IMR-90 (cell line): ENCODE data around the gene RASGRF1. TPM values are rescaled to one million over a fixed set of nuclear protein-coding genes. Genes with fewer than 3 reads are reported as not detected.

Experiments
- ATAC-seq: fragments of 200-7000 bp; cut with Tn5 transposase; 2 replicates; pipeline ENCODE4 v1.9.1; 2020; ENCODE audit warnings: low read depth, mild to moderate bottlenecking, moderate library complexity
- BruUV-seq: library from RNA; stranded (reverse); fragments of 400-500 nt; replicated peaks from 2 replicates; lab custom pipeline; 2021; lab: Mats Ljungman, UMichigan
- CTCF ChIA-PET: fragments of 300-600 bp; formaldehyde crosslinking; extraction: SDS; loops from one replicate; lab custom pipeline; 2021; ENCODE audit warnings: antibody characterized with exemption; lab: Yijun Ruan, JAX
- POLR2A ChIA-PET: fragments of 300-600 bp; sonication (Branson Sonifier 250); formaldehyde crosslinking; loops from one replicate; lab custom pipeline; 2022; ENCODE audit warnings: antibody characterized with exemption; ENCODE audit not compliant: unreplicated experiment; lab: Charles Lee
- DNase-seq: peaks from one replicate; pipeline ENCODE4 v3.0.0; 2013
- H2AFZ ChIP-seq: replicated peaks from 2 replicates; pipeline ENCODE3; 2013; ENCODE audit warnings: low read length, mild to moderate bottlenecking; ENCODE audit not compliant: poor library complexity
- H2AK5ac ChIP-seq: 2 replicates; pipeline ENCODE4 v1.6.1; 2013; ENCODE audit warnings: low read depth, low read length, inconsistent platforms
- H2AK9ac ChIP-seq: replicated peaks from 2 replicates; pipeline ENCODE3; 2013; ENCODE audit warnings: mild to moderate bottlenecking, low read depth, low read length, moderate library complexity; ENCODE audit not compliant: poor library complexity
- H2BK120ac ChIP-seq: 2 replicates; pipeline ENCODE4 v1.6.1; 2013; ENCODE audit warnings: low read depth, low read length, inconsistent platforms
- H2BK15ac ChIP-seq: 3 replicates; pipeline ENCODE4 v1.6.1; 2013; ENCODE audit warnings: low read depth, low read length, inconsistent platforms
- H2BK20ac ChIP-seq: 2 replicates; pipeline ENCODE4 v1.6.1; 2013; ENCODE audit warnings: low read depth, mild to moderate bottlenecking, inconsistent platforms, low read length, moderate library complexity
- H2BK5ac ChIP-seq: 2 replicates; pipeline ENCODE4 v1.6.1; 2013; ENCODE audit warnings: mild to moderate bottlenecking, low read depth, low read length, inconsistent platforms; ENCODE audit not compliant: poor library complexity, severe bottlenecking
- H3K14ac ChIP-seq: replicated peaks from 2 replicates; pipeline ENCODE4 v1.6.1; 2013; ENCODE audit warnings: low read depth, low read length, inconsistent platforms
- H3K18ac ChIP-seq: 2 replicates; pipeline ENCODE4 v1.6.1; 2013; ENCODE audit warnings: low read depth, low read length, control low read depth
- H3K23ac ChIP-seq: 2 replicates; pipeline ENCODE4 v1.6.1; 2013; ENCODE audit warnings: low read depth, low read length, inconsistent platforms
- H3K27ac ChIP-seq: 2 replicates; pipeline ENCODE4 v1.5.1; 2013; ENCODE audit warnings: mild to moderate bottlenecking, control low read depth, low read length; ENCODE audit not compliant: insufficient read depth
- H3K27me3 ChIP-seq: 2 replicates; pipeline ENCODE4 v1.6.1; 2013; ENCODE audit warnings: low read length; ENCODE audit not compliant: control insufficient read depth, insufficient read depth
- H3K36me3 ChIP-seq: 2 replicates; pipeline ENCODE4 v1.6.1; 2013; ENCODE audit warnings: low read length, mixed read lengths; ENCODE audit not compliant: control insufficient read depth, insufficient read depth
- H3K4ac ChIP-seq: 2 replicates; pipeline ENCODE4 v1.6.1; 2013; ENCODE audit warnings: low read depth, low read length, inconsistent platforms
- H3K4me1 ChIP-seq: 2 replicates; pipeline ENCODE4 v1.6.1; 2013; ENCODE audit warnings: low read length, mixed read lengths; ENCODE audit not compliant: control insufficient read depth, insufficient read depth
- H3K4me2 ChIP-seq: 2 replicates; pipeline ENCODE4 v1.6.1; 2013; ENCODE audit warnings: low read depth, mild to moderate bottlenecking, control low read depth, low read length, moderate library complexity
- H3K4me3 ChIP-seq: 2 replicates; pipeline ENCODE4 v1.5.1; 2013; ENCODE audit warnings: low read depth, mild to moderate bottlenecking, control low read depth, low read length, moderate library complexity; ENCODE audit not compliant: insufficient read depth
- H3K56ac ChIP-seq: 2 replicates; pipeline ENCODE4 v1.6.1; 2013; ENCODE audit warnings: low read length, inconsistent platforms; ENCODE audit not compliant: insufficient read depth; ENCODE audit errors: extremely low read depth
- H3K79me1 ChIP-seq, 2 experiments: 2 replicates each; pipeline ENCODE4 v1.6.1; 2013; ENCODE audit warnings: low read length in 2 of 2, inconsistent platforms in 1 of 2, low read depth in 1 of 2
- H3K9ac ChIP-seq: 2 replicates; pipeline ENCODE4 v1.6.1; 2013; ENCODE audit warnings: low read depth, low read length, control low read depth
- H3K9me1 ChIP-seq: 2 replicates; pipeline ENCODE4 v1.6.1; 2013; ENCODE audit warnings: low read length, inconsistent platforms; ENCODE audit not compliant: insufficient read depth
- H3K9me3 ChIP-seq: 2 replicates; pipeline ENCODE4 v1.6.1; 2013; ENCODE audit warnings: low read length; ENCODE audit not compliant: control insufficient read depth, insufficient read depth
- H4K20me1 ChIP-seq: 2 replicates; pipeline ENCODE4 v1.6.1; 2013; ENCODE audit warnings: low read length, inconsistent platforms; ENCODE audit not compliant: insufficient read depth
- H4K5ac ChIP-seq: 2 replicates; pipeline ENCODE4 v1.6.1; 2013; ENCODE audit warnings: mild to moderate bottlenecking, low read depth, low read length, control low read depth
- H4K8ac ChIP-seq, 2 experiments: 2 replicates each; pipeline ENCODE4 v1.6.1; 2013; ENCODE audit warnings: low read depth in 2 of 2, low read length in 2 of 2, control low read depth in 1 of 2, inconsistent platforms in 1 of 2
- H4K91ac ChIP-seq: 2 replicates; pipeline ENCODE4 v1.6.1; 2013; ENCODE audit warnings: low read depth, low read length, inconsistent platforms; ENCODE audit not compliant: insufficient read depth
- BHLHE40 ChIP-seq: fragments of 150-350 bp; IDR thresholded peaks from 2 replicates; pipeline ENCODE4 v1.6.1; 2016; ENCODE audit warnings: mild to moderate bottlenecking, low read depth, low read length
- CEBPB ChIP-seq: IDR thresholded peaks from 2 replicates; pipeline ENCODE4 v1.6.1; 2012; ENCODE audit warnings: low read depth, low read length, improper control_type of control experiment
- CHD1 ChIP-seq: IDR thresholded peaks from 2 replicates; pipeline ENCODE4 v1.6.1; 2012; ENCODE audit warnings: low read depth, low read length, improper control_type of control experiment
- FOS ChIP-seq: fragments of 150-350 bp; IDR thresholded peaks from 2 replicates; pipeline ENCODE4 v1.6.1; 2016; ENCODE audit warnings: low read depth, low read length
- MAZ ChIP-seq: IDR thresholded peaks from 2 replicates; pipeline ENCODE4 v1.6.1; 2012; ENCODE audit warnings: low read depth, mild to moderate bottlenecking, low read length, improper control_type of control experiment, moderate library complexity, borderline replicate concordance
- NFE2L2 ChIP-seq: fragments of 150-350 bp; IDR thresholded peaks from 2 replicates; pipeline ENCODE4 v1.6.1; 2016; ENCODE audit warnings: low read depth, mild to moderate bottlenecking, low read length
- POLR2A ChIP-seq: IDR thresholded peaks from 2 replicates; pipeline ENCODE4 v1.6.1; 2012; ENCODE audit warnings: mild to moderate bottlenecking, low read depth, low read length
- RAD21 ChIP-seq: IDR thresholded peaks from 2 replicates; pipeline ENCODE4 v1.6.1; 2012; ENCODE audit warnings: low read length, improper control_type of control experiment
- RCOR1 ChIP-seq: IDR thresholded peaks from 2 replicates; pipeline ENCODE4 v1.6.1; 2012; ENCODE audit warnings: mild to moderate bottlenecking, low read length, improper control_type of control experiment; ENCODE audit not compliant: insufficient replicate concordance
- RFX5 ChIP-seq: IDR thresholded peaks from 2 replicates; pipeline ENCODE4 v1.8.0; 2012; ENCODE audit warnings: low read depth, mild to moderate bottlenecking, low read length, moderate library complexity
- SMC3 ChIP-seq: fragments of 150-350 bp; IDR thresholded peaks from 2 replicates; pipeline ENCODE4 v1.6.1; 2016; ENCODE audit warnings: low read depth, mild to moderate bottlenecking, antibody characterized with exemption, low read length, moderate library complexity
- USF2 ChIP-seq: fragments of 150-350 bp; IDR thresholded peaks from 2 replicates; pipeline ENCODE4 v1.6.1; 2017; ENCODE audit warnings: mild to moderate bottlenecking, antibody characterized with exemption, low read length, low read depth
- WGBS, 2 experiments: methylation state at CpG; one replicate each; pipeline versions ENCODE4 v1.1.5 to v1.1.7; 2013; ENCODE audit warnings: missing lambda C conversion rate in 2 of 2; ENCODE audit not compliant: insufficient read length in 1 of 2; ENCODE audit errors: extremely low coverage in 2 of 2; 5-methylcytosine and 5-hydroxymethylcytosine counted together
- dilution Hi-C: fragments of 300-500 bp; cut with HindIII; formaldehyde crosslinking; loops from one replicate; pipeline ENCODE4 v1.14.3; 2018; ENCODE audit warnings: low sequenced_read_pairs; ENCODE audit not compliant: unreplicated experiment
- in situ Hi-C: fragments of 300-500 bp; cut with MboI; formaldehyde crosslinking; loops from 3 replicates; pipeline ENCODE4 v1.14.3; 2019; ENCODE audit warnings: low sequenced_read_pairs, inconsistent platforms, mixed read lengths
- intact Hi-C: fragments of 100-400 bp; cut with micrococcal nuclease; formaldehyde crosslinking; loops from 2 replicates; pipeline ENCODE4 v1.10.0; 2022
- polyA plus RNA-seq, 3 experiments: library from polyadenylated mRNA; depleted of rRNA; stranded (reverse); fragments of >200 nt; gene quantifications; 2 replicates each; pipeline ENCODE4 v1.2.3, GENCODE V29; 2012; ENCODE audit warnings: low replicate concordance in 1 of 3
- total RNA-seq: library from RNA; depleted of rRNA; stranded (reverse); fragments of >200 nt; gene quantifications from 2 replicates; pipeline ENCODE4 v1.2.3, GENCODE V29; 2012
- TF ChIP-seq, protein P1 (sequence below): fragments of 150-350 bp; IDR thresholded peaks from 2 replicates; pipeline ENCODE4 v1.6.1; 2016; ENCODE audit warnings: low read depth, mild to moderate bottlenecking, low read length, moderate library complexity, borderline replicate concordance

RASGRF1 gene
- total and polyA plus RNA-seq, 2 of the 4 experiments (the other 2 are of a cell fraction): under 0.01 to 0.15 TPM

DNA sequence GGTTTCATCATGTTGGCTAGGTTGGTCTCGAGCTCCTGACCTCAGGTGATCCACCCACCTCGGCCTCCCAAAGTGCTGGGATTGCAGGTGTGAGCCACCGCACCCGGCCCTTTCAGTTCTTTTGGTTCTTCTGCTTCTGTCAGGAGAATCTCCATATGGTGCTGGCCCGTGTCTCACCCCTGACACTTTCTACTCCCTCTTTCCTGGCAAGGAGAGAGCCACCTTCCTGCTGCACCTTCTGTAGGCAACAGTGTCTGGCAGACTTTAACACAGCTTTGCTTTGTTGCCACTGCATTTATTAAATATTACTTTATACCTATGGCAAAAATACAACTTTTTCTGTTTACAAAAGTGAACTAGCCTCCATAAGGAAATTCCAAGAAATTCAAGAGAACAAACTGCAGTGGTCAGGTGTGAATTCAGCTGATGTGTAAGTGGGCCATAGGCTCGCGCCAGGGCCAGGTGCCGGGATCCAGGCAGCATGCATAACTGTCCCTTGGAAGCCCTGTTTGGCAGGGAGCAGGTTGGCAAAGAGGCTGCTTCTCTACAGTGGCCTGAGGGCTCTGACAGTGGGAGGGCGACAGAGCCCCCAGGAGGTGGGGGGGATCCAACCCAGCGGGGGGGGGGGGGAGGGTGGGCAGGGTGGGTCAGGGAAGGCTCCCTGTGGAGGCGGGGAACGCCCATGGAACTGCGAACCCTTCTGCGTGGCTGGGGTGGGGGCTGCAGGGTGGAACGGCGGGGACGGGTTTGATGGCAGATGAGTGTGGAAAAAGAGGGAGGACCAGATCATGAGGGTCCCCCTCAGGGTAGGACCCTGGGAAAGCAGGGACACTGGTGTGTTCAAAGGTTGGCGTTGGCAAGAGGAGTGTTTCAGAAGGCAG, 166.9 kb downstream of the RASGRF1 start:
- no peak overlapping the region for H3K9ac ChIP-seq

More for the DNA sequence above, 166.9 kb downstream of the RASGRF1 start:
- Histone ChIP-seq H3K4me2 (no peak overlapping the region), H3K79me1 (peaks cover 0 to 6% of the 10 kb centered on the region in 2 experiments; a peak in 1 of 4 replicates), H2BK5ac (no peak overlapping the region), H2AFZ (no peak overlapping the region), H2AK5ac (no peak overlapping the region), H3K56ac (no peak overlapping the region), H3K9me3 (no peaks in the 10 kb centered on the region), H2BK15ac (no peak overlapping the region), H4K91ac (no peak overlapping the region), H3K27me3 (no peaks in the 10 kb centered on the region), H3K14ac (no peak overlapping the region), H4K5ac (no peak overlapping the region), H3K4me3 (no peak overlapping the region), H3K23ac (no peak overlapping the region), H3K36me3 (peaks cover 48% of the 10 kb centered on the region), H3K4me1 (no peaks in the 10 kb centered on the region), H4K8ac (no peak overlapping the region), H2BK20ac (no peak overlapping the region), H3K27ac (no peak overlapping the region), H2BK120ac (no peak overlapping the region), H2AK9ac (no peak overlapping the region), H3K9me1 (peaks cover 20% of the 10 kb centered on the region), H4K20me1 (peaks cover 10% of the 10 kb centered on the region; the same call in 1 of the 2 replicates), H3K18ac (no peak overlapping the region), H3K4ac (no peak overlapping the region)
- TF ChIP-seq BHLHE40 (no peak), RCOR1 (no peak), SMC3 (no peak), CEBPB (no peak), CHD1 (no peak), NFE2L2 (no peak), USF2 (no peak), POLR2A (no peak), MAZ (no peak), FOS (no peak), RAD21 (no peak), RFX5 (no peak)
- TF ChIP-seq, protein P1, sequence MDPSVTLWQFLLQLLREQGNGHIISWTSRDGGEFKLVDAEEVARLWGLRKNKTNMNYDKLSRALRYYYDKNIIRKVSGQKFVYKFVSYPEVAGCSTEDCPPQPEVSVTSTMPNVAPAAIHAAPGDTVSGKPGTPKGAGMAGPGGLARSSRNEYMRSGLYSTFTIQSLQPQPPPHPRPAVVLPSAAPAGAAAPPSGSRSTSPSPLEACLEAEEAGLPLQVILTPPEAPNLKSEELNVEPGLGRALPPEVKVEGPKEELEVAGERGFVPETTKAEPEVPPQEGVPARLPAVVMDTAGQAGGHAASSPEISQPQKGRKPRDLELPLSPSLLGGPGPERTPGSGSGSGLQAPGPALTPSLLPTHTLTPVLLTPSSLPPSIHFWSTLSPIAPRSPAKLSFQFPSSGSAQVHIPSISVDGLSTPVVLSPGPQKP: no peak
- ChIA-PET CTCF (no interaction called here), POLR2A (no interaction called here)
- DNase-seq (no peak), ATAC-seq (no peak)
- WGBS, 2 experiments: 93% methylated on average over 4 of the region's 18 CpGs; no CpG with 5 or more reads in 1 of the 2 experiments
- intact Hi-C loops (no loop called here), dilution Hi-C loops (no loop called here), in situ Hi-C loops (no loop called here)
- BruUV-seq: no TSS peak
